DLD1 (cell line): ENCODE results near the gene COG7.
"Not testable (repeated sequence)": the region's sequence is repeated elsewhere in the genome, so short reads cannot be mapped to it uniquely, and the experiment has no call there.

ENCODE experiments used
- in situ Hi-C: cut with HindIII; loops from 2 replicates; pipeline ENCODE4 v1.10.0; 2017; ENCODE audit warnings: low sequenced_read_pairs

Gene COG7

DNA sequence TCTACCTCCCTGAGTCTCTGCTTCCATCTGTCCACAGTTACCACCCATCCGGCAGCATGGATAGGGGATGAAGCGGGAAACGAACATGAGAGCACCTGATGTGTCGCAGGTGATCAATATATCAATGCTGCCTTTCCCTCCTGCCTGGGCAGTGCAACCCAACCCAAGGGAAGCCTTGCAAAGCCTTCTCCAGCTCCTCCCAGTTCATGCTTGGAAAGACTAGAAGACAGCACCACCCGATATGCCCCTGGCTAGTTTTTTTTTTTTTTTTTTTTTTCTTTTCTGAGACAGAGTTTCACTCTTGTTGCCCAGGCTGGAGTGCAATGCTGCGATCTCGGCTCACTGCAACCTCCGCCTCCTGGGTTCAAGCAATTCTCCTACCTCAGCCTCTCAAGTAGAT, 63.1 kb downstream of the COG7 start:
- in situ Hi-C loops = loop anchor here (5.0 kb wide), 1 partner anchor 32 kb away; no protein-coding TSS in a partner anchor

DNA sequence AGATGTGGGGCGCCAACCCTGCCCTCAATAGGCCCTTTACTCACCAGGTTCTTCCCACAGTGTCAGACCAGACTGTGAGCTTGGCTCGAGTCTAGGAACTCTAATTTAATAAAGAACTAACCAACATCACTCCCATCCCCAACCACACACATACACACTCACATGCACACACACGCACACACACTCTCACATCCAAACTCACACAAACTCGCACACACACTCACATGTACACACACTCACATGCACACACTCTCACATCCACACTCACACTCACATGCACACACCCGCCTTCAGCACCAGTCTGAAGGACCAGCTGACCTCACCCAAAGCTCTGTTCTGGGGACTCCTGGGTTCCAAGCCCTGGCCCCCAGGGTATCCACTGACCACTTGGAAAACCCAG, 63.8 kb downstream of the COG7 start:
- in situ Hi-C loops = loop anchor here (5.0 kb wide), 1 partner anchor 33 kb away; no protein-coding TSS in a partner anchor

DNA sequence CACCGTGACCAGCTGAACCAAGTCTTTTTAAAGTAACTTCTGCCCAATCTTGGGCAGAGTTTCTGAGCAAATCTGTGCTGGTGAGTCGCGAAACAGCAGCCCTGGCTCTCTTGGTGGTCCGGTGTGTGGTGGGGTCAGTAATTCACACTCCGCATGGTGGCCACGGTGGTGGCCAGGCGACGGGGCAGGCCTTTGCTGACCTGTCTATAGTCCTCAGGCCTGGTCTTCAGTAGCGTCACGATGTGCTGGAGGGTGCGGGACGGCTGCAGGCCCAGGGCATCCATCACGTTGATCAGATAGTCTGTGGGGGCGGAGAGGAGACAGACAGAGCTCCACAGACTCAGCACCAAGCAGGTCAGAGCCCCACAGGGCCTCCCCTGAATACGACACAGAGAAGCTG, 64.2 kb downstream of the COG7 start:
- in situ Hi-C loops = loop anchor here (5.0 kb wide), 1 partner anchor 34 kb away; no protein-coding TSS in a partner anchor

DNA sequence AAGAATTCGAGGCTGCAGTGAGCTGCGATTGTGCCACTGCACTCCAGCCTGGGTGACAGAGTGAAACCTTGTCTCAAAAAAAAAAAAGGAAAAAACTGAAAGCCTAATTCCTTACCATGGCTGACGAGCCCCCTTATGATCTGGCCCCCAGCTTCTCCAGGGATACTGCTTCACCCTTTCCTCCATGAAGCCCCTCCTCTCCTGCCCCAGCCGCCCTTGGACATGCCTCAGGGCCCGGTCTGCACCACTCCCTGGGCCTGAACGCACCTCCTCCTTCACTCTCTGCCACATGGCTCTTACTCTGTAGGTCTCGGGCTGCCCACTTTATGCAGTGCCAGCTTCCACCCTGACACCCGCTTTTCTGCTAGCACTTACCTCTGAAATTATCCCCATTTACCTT, 65.3 kb downstream of the COG7 start:
- in situ Hi-C loops = loop anchor here (5.0 kb wide), 1 partner anchor 35 kb away; no protein-coding TSS in a partner anchor

DNA sequence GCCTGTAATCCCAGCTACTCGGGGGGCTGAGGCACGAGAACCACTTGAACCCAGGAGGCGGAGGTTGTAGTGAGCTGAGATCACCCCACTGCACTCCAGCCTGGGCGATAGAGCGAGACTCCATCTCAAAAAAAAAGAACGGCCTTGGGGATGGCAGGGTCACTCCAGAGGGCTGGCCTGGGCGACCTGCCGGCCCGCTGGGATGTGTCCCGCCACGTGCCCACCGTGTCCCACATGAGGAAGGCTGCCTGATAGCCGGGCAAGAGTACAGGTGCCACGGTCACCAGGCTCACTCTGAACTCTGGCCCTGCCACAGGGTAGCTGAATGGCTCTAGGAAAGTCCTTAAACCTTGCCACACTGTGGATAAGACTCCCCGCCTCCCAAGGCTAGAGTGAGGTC, 67.5 kb downstream of the COG7 start:
- in situ Hi-C loops = loop anchor here (5.0 kb wide), 1 partner anchor 37 kb away; no protein-coding TSS in a partner anchor

DNA sequence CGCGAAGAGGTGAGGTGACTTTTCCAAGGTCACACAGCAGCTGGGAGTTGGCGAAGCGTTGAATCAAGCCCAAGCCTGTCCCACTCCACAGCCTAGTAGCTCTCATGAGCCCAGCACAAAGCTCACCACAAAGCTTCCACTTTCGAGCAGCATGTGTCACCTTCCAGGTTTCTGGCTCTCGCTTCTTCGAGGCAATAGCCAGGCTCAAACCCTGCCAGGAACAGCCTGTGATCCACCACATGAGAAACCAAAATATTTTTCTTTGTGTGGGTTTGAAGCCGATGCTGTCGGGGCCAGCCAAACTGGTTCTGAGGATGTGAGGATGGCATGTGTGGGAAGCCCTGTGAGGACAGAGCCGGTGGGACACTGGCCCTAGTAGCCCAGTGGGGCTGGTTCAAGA, 68.1 kb downstream of the COG7 start:
- in situ Hi-C loops = loop anchor here (5.0 kb wide), 1 partner anchor 37 kb away; no protein-coding TSS in a partner anchor

DNA sequence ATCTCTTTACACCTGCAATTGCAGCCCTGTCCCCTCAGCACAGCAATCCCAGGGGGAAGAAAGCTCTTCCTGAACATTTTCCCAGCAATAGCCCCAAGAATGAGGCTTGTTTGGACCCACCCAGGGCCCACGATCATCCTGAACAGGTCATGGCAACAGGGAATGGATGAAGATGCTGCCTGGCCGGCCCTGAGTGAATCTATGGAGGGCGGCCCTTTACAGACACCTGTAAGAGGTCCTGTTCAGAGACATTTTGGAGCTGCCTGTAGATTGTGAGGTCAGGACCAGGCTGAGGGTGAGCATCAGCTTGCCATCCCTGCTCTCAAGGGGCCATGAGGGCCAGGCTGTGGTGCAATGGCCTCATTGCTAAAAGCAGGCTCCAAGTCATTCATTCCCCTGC, 69.1 kb downstream of the COG7 start:
- in situ Hi-C loops = no loop called here

DNA sequence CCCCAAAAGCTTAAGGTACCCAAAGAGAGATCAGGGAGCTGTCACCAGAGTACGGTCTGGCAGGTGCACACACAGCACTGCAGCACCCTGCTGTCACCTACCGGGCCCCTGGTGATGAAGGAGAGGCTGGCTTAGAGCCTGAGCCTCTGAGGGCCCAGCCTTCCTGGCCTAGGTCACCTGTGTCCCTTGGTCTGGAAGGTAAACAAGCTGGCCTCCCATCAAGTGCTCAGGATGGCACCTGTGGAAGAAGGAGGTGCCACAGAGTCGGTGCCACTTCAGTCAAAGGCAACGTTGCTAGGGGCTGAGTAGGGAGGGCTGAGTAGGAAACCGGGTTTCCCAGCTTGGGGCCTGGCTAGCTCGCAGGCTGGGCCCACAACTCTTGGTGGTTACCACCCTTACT, 70.7 kb downstream of the COG7 start:
- in situ Hi-C loops = no loop called here

DNA sequence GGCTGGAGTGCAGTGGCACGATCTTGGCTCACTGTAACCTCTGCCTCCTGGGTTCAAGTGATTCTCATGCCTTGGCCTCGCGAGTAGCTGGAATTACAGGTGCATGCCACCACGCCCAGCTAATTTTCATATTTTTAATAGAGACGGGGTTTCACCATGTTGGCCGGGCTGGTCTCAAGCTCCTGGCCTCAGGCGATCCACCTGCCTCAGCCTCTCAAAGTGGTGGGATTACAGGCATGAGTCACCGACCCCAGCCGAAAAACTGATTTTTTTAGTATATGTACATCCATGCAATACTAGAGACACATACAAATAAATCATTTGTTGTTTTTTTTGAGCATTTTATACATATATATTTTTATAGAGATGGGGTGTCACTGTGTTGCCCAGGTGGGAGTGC, 71.3 kb downstream of the COG7 start:
- in situ Hi-C loops = not testable (repeated sequence)

DNA sequence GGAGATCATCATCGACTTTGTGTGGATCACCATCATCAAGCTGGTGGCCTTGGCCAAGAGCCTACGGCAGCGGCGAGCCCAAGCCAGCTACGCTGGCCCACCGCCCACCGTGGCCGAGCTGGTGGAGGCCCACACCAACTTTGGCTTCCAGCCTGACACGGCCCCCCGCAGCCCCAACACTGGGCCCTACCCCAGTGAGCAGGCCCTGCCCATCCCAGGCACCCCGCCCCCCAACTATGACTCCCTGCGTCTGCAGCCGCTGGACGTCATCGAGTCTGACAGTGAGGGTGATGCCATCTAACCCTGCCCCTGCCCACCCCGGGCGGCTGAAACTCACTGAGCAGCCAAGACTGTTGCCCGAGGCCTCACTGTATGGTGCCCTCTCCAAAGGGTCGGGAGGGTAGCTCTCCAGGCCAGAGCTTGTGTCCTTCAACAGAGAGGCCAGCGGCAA, 72.5 kb downstream of the COG7 start:
- in situ Hi-C loops = no loop called here

DNA sequence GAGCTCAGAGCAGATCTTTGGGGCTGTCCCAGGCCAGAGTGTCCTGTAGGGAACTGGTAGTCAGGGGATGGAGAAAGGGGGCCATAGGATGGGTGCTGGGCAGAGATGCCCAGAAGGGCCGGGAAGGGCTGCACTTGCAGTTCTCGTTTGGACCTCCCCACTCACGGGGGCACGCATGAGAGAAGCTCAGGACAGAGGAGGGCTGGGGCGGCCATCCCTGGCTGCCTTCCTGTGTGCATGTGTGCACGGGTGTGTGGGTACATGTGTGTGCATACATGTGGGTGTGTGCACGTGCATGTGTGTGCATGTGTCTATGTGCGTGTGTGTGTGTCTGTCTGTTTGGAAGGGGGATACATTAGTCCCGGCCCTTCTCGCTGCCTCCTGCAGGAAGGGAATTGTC, 73.3 kb downstream of the COG7 start:
- in situ Hi-C loops = no loop called here

DNA sequence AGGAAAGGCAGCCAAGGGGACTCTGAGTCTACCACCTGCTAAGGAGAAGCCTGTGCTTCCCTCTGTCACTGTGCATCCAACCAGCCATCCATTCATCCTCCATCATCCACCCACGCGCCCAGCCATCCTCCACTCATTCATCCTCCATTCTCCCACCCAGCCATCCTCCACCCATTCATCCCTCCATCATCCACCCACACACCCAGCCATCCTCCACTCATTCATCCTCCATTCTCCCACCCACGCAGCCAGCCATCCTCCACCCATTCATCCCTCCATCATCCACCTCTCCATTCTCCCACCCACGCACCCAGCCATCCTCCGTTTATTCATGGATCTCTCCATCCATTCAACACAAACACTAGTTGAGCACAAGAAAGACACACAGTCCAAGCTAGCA, 74.1 kb downstream of the COG7 start:
- in situ Hi-C loops = no loop called here

DNA sequence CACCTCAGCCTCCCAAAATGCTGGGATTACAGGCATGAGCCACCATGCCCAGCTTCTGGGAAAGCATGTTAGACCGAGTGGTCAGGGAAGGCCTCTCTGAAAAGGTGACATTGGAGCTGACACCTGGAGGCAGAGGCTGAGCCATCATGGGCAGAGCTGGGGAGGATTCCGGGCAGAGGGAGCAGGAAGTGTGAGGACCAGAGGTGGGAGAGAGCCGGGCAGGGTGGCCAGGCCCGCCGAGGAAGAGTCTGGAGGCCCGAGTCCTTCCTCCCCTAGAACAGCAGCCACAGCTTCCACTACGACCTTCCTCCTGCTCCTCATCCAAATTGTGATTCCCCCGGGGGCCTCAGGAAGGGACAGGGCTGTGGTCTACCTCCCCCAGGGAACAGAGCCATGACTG, 74.7 kb downstream of the COG7 start:
- in situ Hi-C loops = no loop called here

DNA sequence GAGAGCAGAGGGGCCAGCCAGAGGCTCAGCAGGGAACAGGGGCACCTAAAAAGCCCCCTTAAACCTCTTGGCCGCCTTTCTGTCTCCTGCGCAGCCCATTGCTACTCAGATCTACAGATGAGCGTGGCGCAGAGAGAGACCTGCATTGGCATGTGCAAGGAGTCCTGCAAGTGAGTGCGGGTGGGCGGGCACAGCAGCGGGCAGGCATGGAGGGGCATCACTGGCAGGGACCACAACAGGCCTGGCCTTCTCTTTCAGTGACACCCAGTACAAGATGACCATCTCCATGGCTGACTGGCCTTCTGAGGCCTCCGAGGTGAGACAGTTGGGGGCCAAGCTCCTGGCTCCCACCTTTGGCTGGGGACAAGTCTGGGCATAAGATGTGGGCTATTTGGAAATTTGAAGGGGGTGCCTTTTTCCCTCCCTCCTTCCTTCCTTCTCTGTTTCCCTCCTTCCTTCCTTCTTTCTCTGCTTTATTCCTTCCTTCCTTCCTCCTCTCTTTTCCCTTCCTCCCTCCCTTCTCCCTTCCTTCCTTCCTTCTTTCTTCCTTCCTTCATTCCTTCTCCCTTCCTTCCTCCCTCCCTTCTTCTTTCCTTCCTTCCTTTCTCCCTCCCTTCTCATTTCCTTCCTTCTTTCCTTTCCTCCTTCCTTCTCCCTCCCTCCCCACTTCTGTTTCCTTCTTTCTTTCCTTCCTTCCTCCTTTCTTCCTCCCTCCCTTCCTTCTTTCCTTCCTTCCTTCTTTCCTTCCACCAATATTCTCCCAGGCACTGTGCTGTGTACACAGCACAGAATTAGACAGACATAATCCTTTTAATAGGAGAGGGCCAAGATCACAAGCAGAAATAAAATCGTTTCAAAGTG, 75.7 kb downstream of the COG7 start:
- in situ Hi-C loops = no loop called here

DNA sequence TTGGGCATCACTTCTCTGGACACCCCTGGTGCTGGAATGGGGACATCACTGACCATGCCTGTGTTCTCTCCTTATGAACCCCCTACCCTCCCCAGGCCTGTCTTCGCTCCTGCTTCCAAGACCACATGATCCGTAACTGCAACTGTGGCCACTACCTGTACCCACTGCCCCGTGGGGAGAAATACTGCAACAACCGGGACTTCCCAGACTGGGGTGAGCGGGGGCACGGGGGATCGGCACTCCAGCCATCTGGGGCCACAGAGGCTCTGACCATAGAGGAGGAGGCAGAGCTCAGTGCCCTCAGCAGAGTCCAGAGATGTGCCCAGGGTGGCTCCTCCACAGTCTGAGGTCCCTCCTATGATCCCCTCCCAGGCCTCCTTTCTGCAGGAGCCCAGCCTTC, 77.3 kb downstream of the COG7 start:
- in situ Hi-C loops = no loop called here

DNA sequence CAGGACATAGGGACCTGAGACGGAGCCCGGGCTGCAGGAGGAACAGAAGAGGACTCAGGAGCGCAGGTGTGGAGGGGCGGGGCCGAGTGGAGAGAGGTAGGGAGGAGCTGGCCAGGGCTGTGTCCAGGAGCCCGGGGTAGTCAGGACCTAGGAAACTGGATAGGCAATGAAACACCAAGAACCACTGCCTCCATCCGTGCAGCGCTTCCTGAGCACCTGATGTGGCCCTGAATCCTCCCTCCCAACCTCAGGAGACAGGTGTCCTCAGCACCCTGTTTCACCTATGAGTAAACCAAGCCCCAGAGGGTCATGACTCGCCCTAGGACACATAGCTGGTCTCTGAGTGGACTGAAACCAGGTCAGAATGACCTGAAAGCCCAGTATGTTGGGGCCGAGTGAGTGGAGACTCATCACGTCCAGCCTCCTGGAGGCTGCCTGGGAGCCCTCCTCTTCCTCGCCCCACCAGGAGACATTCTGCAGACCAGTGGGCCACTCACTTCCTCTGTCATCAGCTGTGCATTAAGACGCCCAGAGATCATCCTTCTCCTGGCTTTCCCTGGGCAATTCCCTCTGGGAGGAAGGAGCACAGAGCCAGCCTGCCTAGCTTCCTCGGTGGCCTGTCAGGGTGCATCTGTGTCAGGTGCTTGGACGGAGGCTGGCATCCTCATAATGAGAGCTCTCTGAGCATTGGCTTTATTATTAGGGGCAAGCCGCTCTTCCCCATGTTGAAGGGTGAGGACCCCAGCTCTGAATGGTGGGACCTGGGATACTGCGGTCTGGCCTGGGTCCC, 78.1 kb downstream of the COG7 start:
- in situ Hi-C loops = no loop called here

DNA sequence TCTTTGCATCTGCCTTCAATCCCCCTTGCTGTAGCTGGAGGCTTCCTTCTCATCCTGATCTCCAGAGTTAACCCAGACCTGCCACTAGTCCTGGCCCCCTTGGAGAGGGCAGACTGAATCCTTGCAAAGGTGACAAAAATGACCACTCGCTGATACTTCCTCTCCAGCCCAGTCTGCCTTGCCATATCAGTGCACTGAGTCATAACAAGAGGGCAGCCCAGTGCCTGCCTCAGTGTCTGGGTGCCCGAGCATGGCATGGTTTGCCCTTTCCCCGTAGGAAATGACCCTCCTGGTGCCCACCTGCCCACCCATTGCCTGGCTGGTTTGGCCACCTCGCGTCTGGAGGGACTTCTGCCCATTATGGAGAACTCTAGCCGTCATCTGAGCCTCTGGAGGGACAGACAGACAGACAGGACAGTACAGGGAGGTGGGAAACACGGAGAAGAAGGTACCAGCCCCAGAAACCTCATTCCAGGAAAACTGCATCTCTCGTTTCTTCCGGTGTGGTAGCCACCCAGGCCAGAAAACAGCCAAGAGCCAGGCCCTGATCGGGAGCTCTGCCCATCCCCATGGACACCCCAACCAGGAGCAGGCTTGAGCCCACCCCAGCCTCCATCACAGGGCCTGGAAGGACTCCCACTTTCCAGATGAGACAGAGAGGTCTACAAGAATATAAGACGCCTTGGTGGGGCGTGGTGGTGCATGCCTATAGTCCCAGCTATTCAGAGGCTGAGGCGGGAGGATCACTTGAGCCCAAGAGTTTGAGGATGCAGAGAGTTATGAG, 79.4 kb downstream of the COG7 start:
- in situ Hi-C loops = no loop called here

DNA sequence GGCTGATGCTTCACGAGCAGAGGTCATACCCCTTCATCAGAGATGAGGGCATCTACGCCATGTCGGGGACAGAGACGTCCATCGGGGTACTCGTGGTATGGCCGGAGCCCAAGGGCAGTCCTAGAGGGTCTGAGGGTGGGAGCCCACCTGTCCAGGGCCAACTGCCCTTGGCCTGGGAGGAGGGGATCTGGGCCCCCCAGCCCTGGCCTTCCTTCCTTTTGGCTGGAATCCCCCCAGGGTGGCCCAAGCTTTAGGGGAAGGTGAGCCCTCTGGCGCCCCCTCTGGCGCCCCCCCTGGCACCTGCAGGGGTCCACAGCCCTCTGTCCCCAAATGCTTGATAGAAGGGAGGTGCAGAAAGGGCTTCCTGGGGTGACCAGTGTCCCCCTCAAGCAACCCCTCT, 81.6 kb downstream of the COG7 start:
- in situ Hi-C loops = no loop called here

DNA sequence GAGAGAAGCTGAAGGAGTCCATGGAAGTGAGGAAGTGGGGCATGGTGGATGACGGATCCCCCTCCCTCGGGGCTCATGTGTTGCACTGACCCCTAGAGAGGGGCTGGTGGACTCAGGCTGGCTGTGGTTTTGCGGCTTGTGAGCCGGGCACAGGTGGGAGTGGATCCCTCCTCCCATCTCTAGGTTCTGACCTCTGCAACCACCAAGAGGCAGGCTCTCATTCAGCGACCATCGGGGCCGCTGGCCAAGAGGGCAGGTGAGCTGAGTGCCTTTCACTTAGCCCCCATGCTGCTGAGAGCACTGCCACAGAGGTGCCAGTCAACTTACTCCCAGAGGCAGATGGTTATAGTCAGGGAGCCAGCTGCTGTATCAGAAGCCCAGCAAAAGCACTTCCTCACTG, 83.6 kb downstream of the COG7 start:
- in situ Hi-C loops = no loop called here

DNA sequence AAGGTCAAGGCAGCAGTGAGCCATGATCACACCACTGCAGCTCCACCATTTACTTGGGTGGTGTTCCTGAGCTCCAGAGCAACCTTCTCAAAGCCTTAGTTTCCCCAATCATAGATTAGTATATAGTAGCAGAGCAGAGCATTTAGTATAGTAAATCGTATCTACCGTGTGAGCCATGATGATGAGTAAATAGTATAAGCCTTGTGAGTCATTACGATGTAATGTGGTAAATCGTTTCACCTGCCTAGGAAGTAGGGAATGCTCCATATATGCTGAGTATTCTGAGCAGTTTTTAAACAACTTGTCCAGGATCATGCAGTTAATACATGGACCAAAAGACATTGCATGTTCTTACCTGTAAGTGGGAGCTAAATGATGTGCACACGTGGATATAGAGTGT, 84.5 kb downstream of the COG7 start:
- in situ Hi-C loops = no loop called here

DNA sequence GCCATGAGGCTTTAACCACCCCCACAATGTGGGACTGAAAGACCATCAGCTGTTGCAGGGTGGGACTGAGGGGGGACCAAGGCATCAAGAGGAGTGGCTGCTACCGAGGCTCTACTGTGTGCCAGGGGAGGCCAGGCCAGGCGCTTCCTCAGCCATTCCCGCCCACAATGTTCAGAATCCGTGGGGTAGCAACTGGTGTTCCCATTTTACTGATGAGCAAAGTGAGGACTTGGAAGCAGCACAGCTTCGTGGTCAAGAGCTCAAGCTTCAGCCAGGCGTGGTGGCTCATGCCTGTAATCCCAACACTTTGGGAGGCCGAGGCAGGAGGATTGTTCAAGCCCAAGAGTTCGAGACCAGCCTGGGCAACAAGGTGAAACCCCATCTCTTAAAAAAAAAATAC, 85.0 kb downstream of the COG7 start:
- in situ Hi-C loops = no loop called here
